HepG2 (cell line): ENCODE data around the gene CACNG1.

ENCODE experiments used
- BHLHE40 ChIP-seq: IDR thresholded peaks from 2 replicates; pipeline ENCODE4 v1.6.1; 2011; ENCODE audit warnings: low read length, improper control_type of control experiment
- GTF2F1 ChIP-seq: fragments of 150-350 bp; IDR thresholded peaks from 2 replicates; pipeline ENCODE4 v1.6.1; 2014; ENCODE audit warnings: low read length
- JUNB ChIP-seq: sonication (generic); formaldehyde crosslinking; IDR thresholded peaks from 2 replicates; pipeline ENCODE4 v1.8.0; 2022; ENCODE audit warnings: missing genetic modification reagents, mild to moderate bottlenecking, borderline replicate concordance
- POLR2A ChIP-seq, 2 experiments: IDR thresholded peaks; 2 replicates each; pipeline ENCODE4 v1.6.1; 2011; ENCODE audit warnings: low read depth in 2 of 2, low read length in 2 of 2, mild to moderate bottlenecking in 1 of 2, moderate library complexity in 1 of 2; ENCODE audit not compliant: insufficient read depth in 1 of 2
- ZBTB7A ChIP-seq: sonication (generic); formaldehyde crosslinking; IDR thresholded peaks from 2 replicates; pipeline ENCODE4 v1.8.0; 2022; ENCODE audit warnings: mild to moderate bottlenecking, missing genetic modification reagents
- ZMYM4 ChIP-seq: sonication (generic); formaldehyde crosslinking; IDR thresholded peaks from 2 replicates; pipeline ENCODE4 v1.8.1; 2023; ENCODE audit warnings: mild to moderate bottlenecking, missing genetic modification reagents
- ZNF652 ChIP-seq: IDR thresholded peaks from 2 replicates; pipeline ENCODE4 v1.6.1; 2016; ENCODE audit warnings: low read depth, borderline replicate concordance
- TF ChIP-seq, protein P1 (sequence below), 2 experiments: IDR thresholded peaks; 2 replicates each; pipeline ENCODE4 v1.6.1; 2011 to 2012; ENCODE audit warnings: low read length in 2 of 2, borderline replicate concordance in 1 of 2, low read depth in 1 of 2, mild to moderate bottlenecking in 1 of 2, moderate library complexity in 1 of 2

DNA sequence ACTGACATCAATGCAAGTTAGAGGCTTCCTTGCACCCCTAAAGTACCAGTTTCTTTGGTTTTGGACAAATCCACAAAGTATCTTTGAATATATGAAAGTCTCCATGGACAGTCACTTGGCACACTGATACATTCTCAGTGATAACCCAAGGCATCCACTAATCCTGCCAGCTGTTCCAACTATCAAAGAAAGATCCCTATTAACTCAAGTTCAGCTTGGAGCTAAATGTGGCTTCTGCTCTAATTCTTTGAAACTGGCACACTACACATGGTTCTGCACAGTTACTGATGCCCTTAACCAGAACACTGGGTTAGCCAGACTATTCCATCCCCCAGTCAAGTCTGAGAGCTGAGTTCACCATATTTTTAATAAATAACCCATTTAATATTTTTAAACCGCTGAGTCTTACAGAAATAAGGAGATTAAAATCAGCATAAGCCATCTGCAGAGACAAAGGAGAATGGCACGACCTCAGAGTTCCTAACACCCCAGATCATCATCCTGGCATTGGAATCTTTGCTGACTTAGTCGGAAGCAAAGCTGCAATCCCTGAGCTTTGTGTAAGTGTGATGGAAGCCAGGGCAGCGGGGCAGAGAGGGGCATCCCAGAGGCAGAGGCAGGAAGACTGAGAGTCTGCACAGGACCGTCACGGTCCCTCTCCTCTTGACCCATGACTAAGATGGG is 6.3 kb downstream of the CACNG1 start:
- TF ChIP-seq BHLHE40 (no peak), GTF2F1 (no peak), JUNB (CRISPR knock-in tag) (no peak), ZMYM4 (no peak), POLR2A (IDR thresholded peaks at IDR 0.05; ENCODE audit: insufficient read depth in 1 of 2, low read depth in 2 of 2, low read length in 2 of 2) (no peak), ZNF652 (CRISPR knock-in tag) (no peak), ZBTB7A (CRISPR knock-in tag) (no peak)
- TF ChIP-seq, protein P1, sequence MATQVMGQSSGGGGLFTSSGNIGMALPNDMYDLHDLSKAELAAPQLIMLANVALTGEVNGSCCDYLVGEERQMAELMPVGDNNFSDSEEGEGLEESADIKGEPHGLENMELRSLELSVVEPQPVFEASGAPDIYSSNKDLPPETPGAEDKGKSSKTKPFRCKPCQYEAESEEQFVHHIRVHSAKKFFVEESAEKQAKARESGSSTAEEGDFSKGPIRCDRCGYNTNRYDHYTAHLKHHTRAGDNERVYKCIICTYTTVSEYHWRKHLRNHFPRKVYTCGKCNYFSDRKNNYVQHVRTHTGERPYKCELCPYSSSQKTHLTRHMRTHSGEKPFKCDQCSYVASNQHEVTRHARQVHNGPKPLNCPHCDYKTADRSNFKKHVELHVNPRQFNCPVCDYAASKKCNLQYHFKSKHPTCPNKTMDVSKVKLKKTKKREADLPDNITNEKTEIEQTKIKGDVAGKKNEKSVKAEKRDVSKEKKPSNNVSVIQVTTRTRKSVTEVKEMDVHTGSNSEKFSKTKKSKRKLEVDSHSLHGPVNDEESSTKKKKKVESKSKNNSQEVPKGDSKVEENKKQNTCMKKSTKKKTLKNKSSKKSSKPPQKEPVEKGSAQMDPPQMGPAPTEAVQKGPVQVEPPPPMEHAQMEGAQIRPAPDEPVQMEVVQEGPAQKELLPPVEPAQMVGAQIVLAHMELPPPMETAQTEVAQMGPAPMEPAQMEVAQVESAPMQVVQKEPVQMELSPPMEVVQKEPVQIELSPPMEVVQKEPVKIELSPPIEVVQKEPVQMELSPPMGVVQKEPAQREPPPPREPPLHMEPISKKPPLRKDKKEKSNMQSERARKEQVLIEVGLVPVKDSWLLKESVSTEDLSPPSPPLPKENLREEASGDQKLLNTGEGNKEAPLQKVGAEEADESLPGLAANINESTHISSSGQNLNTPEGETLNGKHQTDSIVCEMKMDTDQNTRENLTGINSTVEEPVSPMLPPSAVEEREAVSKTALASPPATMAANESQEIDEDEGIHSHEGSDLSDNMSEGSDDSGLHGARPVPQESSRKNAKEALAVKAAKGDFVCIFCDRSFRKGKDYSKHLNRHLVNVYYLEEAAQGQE (IDR thresholded peaks at IDR 0.05; ENCODE audit: borderline replicate concordance in 1 of 2, low read depth in 1 of 2, low read length in 2 of 2): no peak
